Nephron (organoid): ENCODE measurements around the gene TOMM7.

ENCODE experiments used
- H3K27ac Mint-ChIP-seq, 3 experiments: 2 replicates each; pipeline ENCODE4 v1.8.0; 2020; ENCODE audit warnings: mixed read lengths in 3 of 3, mild to moderate bottlenecking in 2 of 3, moderate library complexity in 1 of 3
- H3K27me3 Mint-ChIP-seq: 2 replicates; pipeline ENCODE4 v1.8.0; 2021; ENCODE audit warnings: low read depth, mild to moderate bottlenecking, moderate library complexity, mixed read lengths
- H3K36me3 Mint-ChIP-seq: 2 replicates; pipeline ENCODE4 v1.8.0; 2020; ENCODE audit warnings: low read depth, mixed read lengths
- H3K4me1 Mint-ChIP-seq: 2 replicates; pipeline ENCODE4 v1.8.0; 2020; ENCODE audit warnings: mixed read lengths
- H3K4me3 Mint-ChIP-seq, 3 experiments: 2 replicates each; pipeline ENCODE4 v1.8.0; 2020; ENCODE audit warnings: mild to moderate bottlenecking in 3 of 3, mixed read lengths in 3 of 3, moderate library complexity in 2 of 3
- H3K9me3 Mint-ChIP-seq: 2 replicates; pipeline ENCODE4 v1.8.0; 2020; ENCODE audit warnings: mixed read lengths
- TF ChIP-seq, protein P1 (sequence below), 3 experiments: fragments of 200-600 bp; sonication (generic); IDR thresholded peaks; one replicate each; pipeline ENCODE4 v1.5.0; 2021; ENCODE audit warnings: antibody characterized with exemption in 3 of 3; ENCODE audit not compliant: unreplicated experiment in 3 of 3

TOMM7 gene

GRCh38 chr7:22822486-22823141, at the start of gene TOMM7:
TSS of gene TOMM7 (minus strand) at chr7:22822849. CDS start at chr7:22822779, 70 bp downstream.
- peaks cover 20% of the 10 kb centered on the region for H3K4me1 Mint-ChIP-seq
- H3K9me3 Mint-ChIP-seq: no peaks in the 10 kb centered on the region
- H3K4me3 Mint-ChIP-seq: peak within 1 kb of the TSS; percentile 98 to 99 (median 99)
- peaks cover 7% of the 10 kb centered on the region for H3K27me3 Mint-ChIP-seq
- peak within 1 kb of the TSS; percentile 91 to 98 (median 96) for H3K27ac Mint-ChIP-seq
- peaks cover 9% of the 10 kb centered on the region for H3K36me3 Mint-ChIP-seq
- TF ChIP-seq, protein P1, sequence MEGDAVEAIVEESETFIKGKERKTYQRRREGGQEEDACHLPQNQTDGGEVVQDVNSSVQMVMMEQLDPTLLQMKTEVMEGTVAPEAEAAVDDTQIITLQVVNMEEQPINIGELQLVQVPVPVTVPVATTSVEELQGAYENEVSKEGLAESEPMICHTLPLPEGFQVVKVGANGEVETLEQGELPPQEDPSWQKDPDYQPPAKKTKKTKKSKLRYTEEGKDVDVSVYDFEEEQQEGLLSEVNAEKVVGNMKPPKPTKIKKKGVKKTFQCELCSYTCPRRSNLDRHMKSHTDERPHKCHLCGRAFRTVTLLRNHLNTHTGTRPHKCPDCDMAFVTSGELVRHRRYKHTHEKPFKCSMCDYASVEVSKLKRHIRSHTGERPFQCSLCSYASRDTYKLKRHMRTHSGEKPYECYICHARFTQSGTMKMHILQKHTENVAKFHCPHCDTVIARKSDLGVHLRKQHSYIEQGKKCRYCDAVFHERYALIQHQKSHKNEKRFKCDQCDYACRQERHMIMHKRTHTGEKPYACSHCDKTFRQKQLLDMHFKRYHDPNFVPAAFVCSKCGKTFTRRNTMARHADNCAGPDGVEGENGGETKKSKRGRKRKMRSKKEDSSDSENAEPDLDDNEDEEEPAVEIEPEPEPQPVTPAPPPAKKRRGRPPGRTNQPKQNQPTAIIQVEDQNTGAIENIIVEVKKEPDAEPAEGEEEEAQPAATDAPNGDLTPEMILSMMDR (IDR thresholded peaks at IDR 0.05; ENCODE audit: unreplicated experiment in 3 of 3): no peak

- peaks cover 5% of the 10 kb centered on the region for H3K4me1 Mint-ChIP-seq
- H3K36me3 Mint-ChIP-seq: no peaks in the 10 kb centered on the region
- H3K9me3 Mint-ChIP-seq: no peaks in the 10 kb centered on the region
- H3K4me3 Mint-ChIP-seq: no peak overlapping the region
- TF ChIP-seq, protein P1 (IDR thresholded peaks at IDR 0.05; ENCODE audit: unreplicated experiment in 3 of 3): no peak
- H3K27me3 Mint-ChIP-seq: peaks cover 3% of the 10 kb centered on the region
- no peak overlapping the region for H3K27ac Mint-ChIP-seq
Measured at GRCh38 chr7:22872096-22872807, 49.6 kb upstream of the TOMM7 start.

GRCh38 chr7:22871661-22872060, 49.0 kb upstream of the TOMM7 start:
- H3K4me1 Mint-ChIP-seq: no peaks in the 10 kb centered on the region
- H3K27ac Mint-ChIP-seq: no peak overlapping the region
- TF ChIP-seq, protein P1 (IDR thresholded peaks at IDR 0.05; ENCODE audit: unreplicated experiment in 3 of 3): no peak
- H3K36me3 Mint-ChIP-seq: no peaks in the 10 kb centered on the region
- H3K27me3 Mint-ChIP-seq: peaks cover 3% of the 10 kb centered on the region
- no peak overlapping the region for H3K4me3 Mint-ChIP-seq
- H3K9me3 Mint-ChIP-seq: no peaks in the 10 kb centered on the region

- no peak overlapping the region for H3K4me3 Mint-ChIP-seq
Measured at GRCh38 chr7:22868509-22868908, 45.9 kb upstream of the TOMM7 start.

DNA sequence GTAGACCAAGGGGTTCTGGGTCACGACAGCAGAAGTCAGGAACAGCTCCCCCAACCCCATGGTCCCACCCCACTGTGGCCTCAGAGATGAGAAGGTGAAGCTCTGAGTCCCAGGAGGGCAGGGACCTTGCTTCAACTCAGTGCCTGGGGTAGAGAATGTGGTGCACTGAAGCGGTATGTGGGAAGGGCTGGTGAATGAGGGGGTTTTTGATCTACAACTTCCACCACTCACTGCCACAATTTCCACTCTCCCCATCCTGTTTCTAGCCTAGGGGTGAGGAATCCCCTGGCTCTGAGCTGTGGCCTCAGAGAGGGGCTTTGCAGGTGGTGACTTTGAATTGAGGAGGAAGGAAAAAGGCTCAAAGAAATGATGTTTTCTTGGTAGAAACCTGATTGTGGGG, 44.9 kb upstream of the TOMM7 start:
- H3K4me3 Mint-ChIP-seq: no peak overlapping the region
- H3K27me3 Mint-ChIP-seq: peaks cover 3% of the 10 kb centered on the region
- H3K9me3 Mint-ChIP-seq: no peaks in the 10 kb centered on the region
- H3K36me3 Mint-ChIP-seq: no peaks in the 10 kb centered on the region
- TF ChIP-seq, protein P1 (IDR thresholded peaks at IDR 0.05; ENCODE audit: unreplicated experiment in 3 of 3): no peak
- H3K4me1 Mint-ChIP-seq: no peaks in the 10 kb centered on the region
- H3K27ac Mint-ChIP-seq: no peak overlapping the region

More at GRCh38 chr7:22868509-22868908, 45.9 kb upstream of the TOMM7 start:
- Mint-ChIP-seq H3K27me3 (peaks cover 3% of the 10 kb centered on the region), H3K27ac (no peak overlapping the region), H3K36me3 (no peaks in the 10 kb centered on the region), H3K9me3 (no peaks in the 10 kb centered on the region), H3K4me1 (no peaks in the 10 kb centered on the region)
- TF ChIP-seq, protein P1 (IDR thresholded peaks at IDR 0.05; ENCODE audit: unreplicated experiment in 3 of 3): no peak
